Measurements from ENCODE around the gene BID.
"Not testable (repeated sequence)": the region's sequence is repeated elsewhere in the genome, so short reads cannot be mapped to it uniquely, and the experiment has no call there.

BID gene

GRCh38 chr22:17767233-17768065 lies 6.8 kb downstream of the BID start:
- peak in 1 of 2 donors; percentile 60 for DNase-seq

- DNase-seq: not testable (repeated sequence)
Observed at GRCh38 chr22:17764852-17765251, 9.4 kb downstream of the BID start.

DNA sequence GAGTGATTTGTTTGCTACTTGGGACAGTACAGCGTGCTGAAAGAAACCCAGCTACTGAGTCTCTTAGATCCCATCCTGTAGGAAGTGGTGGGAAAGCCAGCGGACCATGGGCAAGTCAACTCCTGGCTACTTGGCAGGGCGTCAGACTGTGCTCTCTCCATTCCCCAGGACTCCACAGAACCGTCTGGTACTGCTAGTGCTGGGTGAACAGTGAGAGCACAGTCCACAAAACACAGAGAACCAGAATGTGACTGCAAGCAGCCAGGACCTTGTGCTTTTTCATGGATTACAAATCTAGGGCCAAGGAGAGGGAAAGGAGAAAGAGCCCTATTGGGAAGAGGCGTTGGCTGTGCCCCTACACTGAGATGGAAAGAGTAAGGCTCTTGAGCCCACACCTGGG lies 10.2 kb downstream of the BID start:
- no peak for DNase-seq

GRCh38 chr22:17763442-17763841 lies 10.8 kb downstream of the BID start:
- not testable (repeated sequence) for DNase-seq

DNA sequence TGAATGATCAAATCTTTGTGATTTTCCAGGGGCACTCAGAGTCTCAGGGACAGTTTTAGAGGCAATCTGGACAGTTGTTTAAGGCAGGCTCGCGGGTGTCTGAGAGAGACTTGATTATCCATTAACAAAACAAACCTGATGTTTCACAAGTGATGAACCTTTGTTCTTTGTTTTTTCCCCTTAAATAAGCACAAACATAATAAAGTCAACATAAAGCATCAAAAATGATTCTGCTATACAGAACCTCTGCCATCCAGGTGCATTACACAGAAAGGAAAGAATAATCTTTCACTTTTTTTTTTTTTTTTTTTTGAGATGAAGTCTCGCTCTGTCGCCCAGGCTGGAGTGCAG lies 13.2 kb downstream of the BID start:
- DNase-seq: no peak

GRCh38 chr22:17754233-17754925 lies 19.9 kb downstream of the BID start:
- peak in 1 of 2 donors; percentile 43 for DNase-seq

GRCh38 chr22:17753401-17753989 lies 20.8 kb downstream of the BID start:
- no peak for DNase-seq

GRCh38 chr22:17751596-17751995 lies 22.7 kb downstream of the BID start:
- no peak for DNase-seq

DNA sequence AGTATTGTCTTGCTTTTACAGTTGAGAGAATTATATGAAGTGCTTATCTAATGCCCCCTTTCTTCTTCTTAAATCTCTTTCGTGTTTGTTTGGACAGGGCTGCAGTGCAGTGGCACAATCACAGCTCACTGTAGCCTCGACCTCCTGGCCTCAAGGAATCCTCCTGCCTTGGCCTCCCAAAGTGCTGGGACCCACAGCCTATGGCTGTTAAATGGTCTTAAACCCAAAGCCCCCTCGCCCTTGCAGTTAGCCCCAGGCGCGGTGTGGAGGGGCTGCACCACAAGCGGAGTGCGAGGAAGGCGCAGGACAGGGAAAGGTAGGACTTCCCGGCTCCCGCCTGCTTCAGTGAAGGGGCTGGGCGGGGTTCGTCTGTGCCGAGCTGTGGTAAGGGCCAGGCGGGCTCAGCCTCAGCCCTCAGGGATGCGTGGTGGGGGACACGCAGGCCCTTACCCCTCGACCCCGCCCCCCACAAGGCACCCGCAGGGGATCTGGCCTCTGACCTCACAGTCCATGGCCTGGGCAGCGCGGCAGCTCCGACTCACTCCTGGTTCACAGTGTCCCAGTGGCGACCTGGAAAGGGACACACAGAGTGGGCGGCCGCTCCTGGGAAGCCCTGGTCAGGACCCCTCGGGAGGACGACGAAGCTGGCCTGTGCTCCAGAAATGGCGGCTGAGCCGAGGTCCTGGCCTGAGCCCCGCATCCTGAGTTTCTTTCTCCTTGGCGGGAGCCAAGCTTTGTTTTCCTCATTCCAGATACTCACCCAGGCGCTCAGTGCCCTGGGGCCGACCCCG lies 24.5 kb downstream of the BID start:
- DNase-seq: no peak

- no peak for DNase-seq
Observed at GRCh38 chr22:17748555-17749353, 25.5 kb downstream of the BID start.

GRCh38 chr22:17746916-17747315 lies 27.4 kb downstream of the BID start:
- no peak for DNase-seq

DNA sequence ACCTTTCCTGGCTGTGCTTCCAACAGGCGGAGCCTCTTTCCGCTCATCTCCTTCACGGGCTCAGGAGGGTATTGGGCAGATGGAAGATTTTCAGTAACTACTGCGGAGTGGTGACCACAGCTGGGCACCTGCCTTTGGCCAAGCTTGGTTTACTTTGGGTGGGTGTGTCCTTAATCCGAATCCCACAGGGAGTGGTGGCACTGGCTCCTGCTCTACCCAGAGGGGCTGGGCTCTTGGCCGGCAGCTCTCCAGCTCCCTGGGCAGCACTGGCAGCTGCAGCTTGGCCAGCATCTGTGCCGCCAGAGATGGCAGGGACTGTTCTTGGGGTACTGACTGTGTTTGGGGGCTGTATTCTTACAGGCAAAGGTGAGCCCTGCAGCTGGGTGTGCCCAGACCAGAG lies 29.8 kb downstream of the BID start:
- DNase-seq: no peak

GRCh38 chr22:17743661-17744411 lies 30.4 kb downstream of the BID start:
- no peak for DNase-seq

DNA sequence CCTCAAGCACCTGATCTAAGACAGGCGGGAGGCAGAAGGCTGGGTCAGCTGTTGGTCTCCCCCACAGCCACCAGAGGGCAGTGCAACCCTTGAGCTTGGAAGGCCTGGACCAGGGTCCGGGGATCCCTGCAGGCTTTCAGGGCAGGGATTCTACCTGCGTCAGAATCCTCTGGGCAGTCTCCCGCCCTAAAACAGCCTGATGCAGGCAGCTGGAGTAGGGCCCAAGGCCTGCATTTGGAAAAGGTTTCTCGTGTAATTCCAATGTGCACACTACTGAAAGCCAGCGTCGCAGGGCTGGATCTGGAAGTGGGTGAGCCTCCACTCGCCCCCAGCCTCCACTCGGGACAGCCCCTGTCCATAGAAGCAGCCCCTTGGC lies 31.8 kb downstream of the BID start:
- DNase-seq: peak; percentile 68 to 73

DNA sequence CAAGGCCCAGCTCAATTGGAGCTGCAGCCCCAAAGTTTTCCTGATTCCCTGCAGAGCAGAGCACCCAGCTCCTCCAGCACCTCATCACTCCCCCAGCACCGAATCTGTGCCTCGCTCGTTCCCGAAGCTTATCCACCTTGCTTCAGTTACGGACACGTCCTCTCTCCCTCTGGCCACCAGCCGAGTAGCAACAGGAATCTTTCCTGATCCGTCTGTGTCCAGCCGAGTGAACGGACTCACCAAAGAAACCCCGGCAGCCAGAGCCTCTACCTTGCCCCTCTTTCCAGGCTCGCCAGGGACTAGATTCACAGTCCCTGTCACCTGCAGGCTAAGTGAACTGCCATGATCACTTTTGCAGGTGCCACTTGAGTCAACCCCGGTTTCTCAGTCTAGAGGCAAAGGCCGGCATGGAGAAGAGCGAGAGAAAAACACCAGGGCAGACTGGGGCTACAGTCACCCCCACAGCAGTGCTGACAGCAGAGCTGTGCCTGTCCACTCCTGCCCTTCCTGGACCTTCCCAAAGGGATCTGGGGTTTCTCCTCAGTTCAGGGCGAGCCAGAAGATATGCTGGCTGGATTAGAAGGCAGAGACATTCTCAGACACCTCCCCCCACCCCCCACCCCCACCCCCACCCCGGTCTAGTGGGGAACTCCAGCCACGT lies 32.3 kb downstream of the BID start:
- no peak for DNase-seq

GRCh38 chr22:17739196-17739975 lies 34.9 kb downstream of the BID start:
- no peak for DNase-seq

GRCh38 chr22:17738386-17739128 lies 35.7 kb downstream of the BID start:
- no peak for DNase-seq

- DNase-seq: no peak
Observed at GRCh38 chr22:17734187-17734586, 40.1 kb downstream of the BID start.

DNA sequence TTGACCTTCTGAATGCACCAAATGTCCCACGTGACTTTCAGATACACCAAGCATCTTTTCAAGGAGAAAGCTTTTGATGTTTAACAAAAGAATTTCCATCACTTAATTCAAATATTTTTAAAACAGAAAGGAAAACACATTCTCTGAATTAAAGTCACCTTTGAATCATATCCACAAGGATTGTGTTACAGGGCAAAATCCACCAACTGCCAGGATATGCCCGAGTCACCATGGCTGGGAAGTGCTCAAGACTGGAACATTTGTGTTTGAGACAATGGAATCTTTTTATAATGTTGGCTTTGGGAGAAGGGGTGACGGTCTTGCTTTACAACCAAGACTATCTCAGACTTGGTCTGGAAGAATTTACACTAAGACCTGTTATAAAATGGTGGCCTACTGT lies 40.8 kb downstream of the BID start:
- DNase-seq: no peak

Measured in CD4-positive, alpha-beta T cell treated with Interferon alpha-2 for 1 hour (primary cell).